Chondrocyte (in vitro differentiated cells): Measurements from ENCODE around the gene CTNNA1. TPM values are rescaled to one million over a fixed set of nuclear protein-coding genes. Genes with fewer than 3 reads are reported as not detected.
A peak's percentile ranks its signal among the peaks of the same experiment; 100 is the strongest.
"Not testable (repeated sequence)": the region's sequence is repeated elsewhere in the genome, so short reads cannot be mapped to it uniquely, and the experiment has no call there.

Experiments
- DNase-seq: peaks from one replicate; pipeline ENCODE4 v3.0.0; 2021; ENCODE audit warnings: mixed read lengths, low spot score
- H3K27ac Mint-ChIP-seq: one replicate; pipeline ENCODE4 v1.8.0; 2021; ENCODE audit warnings: mild to moderate bottlenecking, moderate library complexity, mixed read lengths; ENCODE audit not compliant: unreplicated experiment
- H3K27me3 Mint-ChIP-seq: 2 replicates; pipeline ENCODE4 v1.8.0; 2021; ENCODE audit warnings: low read depth, mixed read lengths
- H3K36me3 Mint-ChIP-seq: 2 replicates; pipeline ENCODE4 v1.8.0; 2021; ENCODE audit warnings: low read depth, mixed read lengths
- H3K4me1 Mint-ChIP-seq: 2 replicates; pipeline ENCODE4 v1.8.0; 2021; ENCODE audit warnings: low read depth, mild to moderate bottlenecking, mixed read lengths
- H3K4me3 Mint-ChIP-seq: one replicate; pipeline ENCODE4 v1.8.0; 2021; ENCODE audit warnings: mild to moderate bottlenecking, moderate library complexity, mixed read lengths; ENCODE audit not compliant: unreplicated experiment
- H3K9me3 Mint-ChIP-seq: 2 replicates; pipeline ENCODE4 v1.8.0; 2021; ENCODE audit warnings: low read depth, mixed read lengths
- long read RNA-seq: library from polyadenylated mRNA; stranded (forward); transcript quantifications from one replicate; pipeline ENCODE4 v2.0.0, GENCODE V29; 2021
- total RNA-seq: library from RNA; stranded (reverse); gene quantifications from 3 replicates; pipeline ENCODE4 v1.2.1, GENCODE V29; 2021
- TF ChIP-seq, protein P1 (sequence below): fragments of 200-600 bp; sonication (generic); IDR thresholded peaks from 2 replicates; pipeline ENCODE4 v1.5.0; 2021; ENCODE audit warnings: antibody characterized with exemption, mild to moderate bottlenecking, moderate library complexity

Gene CTNNA1, protein sequence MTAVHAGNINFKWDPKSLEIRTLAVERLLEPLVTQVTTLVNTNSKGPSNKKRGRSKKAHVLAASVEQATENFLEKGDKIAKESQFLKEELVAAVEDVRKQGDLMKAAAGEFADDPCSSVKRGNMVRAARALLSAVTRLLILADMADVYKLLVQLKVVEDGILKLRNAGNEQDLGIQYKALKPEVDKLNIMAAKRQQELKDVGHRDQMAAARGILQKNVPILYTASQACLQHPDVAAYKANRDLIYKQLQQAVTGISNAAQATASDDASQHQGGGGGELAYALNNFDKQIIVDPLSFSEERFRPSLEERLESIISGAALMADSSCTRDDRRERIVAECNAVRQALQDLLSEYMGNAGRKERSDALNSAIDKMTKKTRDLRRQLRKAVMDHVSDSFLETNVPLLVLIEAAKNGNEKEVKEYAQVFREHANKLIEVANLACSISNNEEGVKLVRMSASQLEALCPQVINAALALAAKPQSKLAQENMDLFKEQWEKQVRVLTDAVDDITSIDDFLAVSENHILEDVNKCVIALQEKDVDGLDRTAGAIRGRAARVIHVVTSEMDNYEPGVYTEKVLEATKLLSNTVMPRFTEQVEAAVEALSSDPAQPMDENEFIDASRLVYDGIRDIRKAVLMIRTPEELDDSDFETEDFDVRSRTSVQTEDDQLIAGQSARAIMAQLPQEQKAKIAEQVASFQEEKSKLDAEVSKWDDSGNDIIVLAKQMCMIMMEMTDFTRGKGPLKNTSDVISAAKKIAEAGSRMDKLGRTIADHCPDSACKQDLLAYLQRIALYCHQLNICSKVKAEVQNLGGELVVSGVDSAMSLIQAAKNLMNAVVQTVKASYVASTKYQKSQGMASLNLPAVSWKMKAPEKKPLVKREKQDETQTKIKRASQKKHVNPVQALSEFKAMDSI
- 326 to 397 TPM (median 393 TPM) in 3 replicates for total RNA-seq
- long read RNA-seq, transcript CTNNA1-230 (17 exons, 2,741 nt) = minor isoform, 5 of 954 reads
- long read RNA-seq, transcript CTNNA1-244 (19 exons, 3,831 nt) = minor isoform, 7 of 954 reads
- long read RNA-seq, transcript CTNNA1-201 (18 exons, 3,756 nt) = major isoform, 733 of 954 reads
- long read RNA-seq, partial matches to known transcripts = 163 of 954 reads
- long read RNA-seq, other reads (novel, unspliced or antisense) = 44 of 954 reads

- no peaks in the 10 kb centered on the region for H3K27me3 Mint-ChIP-seq
- no peak for DNase-seq
- H3K4me3 Mint-ChIP-seq = peak within 1 kb of the TSS; percentile 93
- no peaks in the 10 kb centered on the region for H3K9me3 Mint-ChIP-seq
- TF ChIP-seq, protein P1, sequence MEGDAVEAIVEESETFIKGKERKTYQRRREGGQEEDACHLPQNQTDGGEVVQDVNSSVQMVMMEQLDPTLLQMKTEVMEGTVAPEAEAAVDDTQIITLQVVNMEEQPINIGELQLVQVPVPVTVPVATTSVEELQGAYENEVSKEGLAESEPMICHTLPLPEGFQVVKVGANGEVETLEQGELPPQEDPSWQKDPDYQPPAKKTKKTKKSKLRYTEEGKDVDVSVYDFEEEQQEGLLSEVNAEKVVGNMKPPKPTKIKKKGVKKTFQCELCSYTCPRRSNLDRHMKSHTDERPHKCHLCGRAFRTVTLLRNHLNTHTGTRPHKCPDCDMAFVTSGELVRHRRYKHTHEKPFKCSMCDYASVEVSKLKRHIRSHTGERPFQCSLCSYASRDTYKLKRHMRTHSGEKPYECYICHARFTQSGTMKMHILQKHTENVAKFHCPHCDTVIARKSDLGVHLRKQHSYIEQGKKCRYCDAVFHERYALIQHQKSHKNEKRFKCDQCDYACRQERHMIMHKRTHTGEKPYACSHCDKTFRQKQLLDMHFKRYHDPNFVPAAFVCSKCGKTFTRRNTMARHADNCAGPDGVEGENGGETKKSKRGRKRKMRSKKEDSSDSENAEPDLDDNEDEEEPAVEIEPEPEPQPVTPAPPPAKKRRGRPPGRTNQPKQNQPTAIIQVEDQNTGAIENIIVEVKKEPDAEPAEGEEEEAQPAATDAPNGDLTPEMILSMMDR = no peak
- H3K27ac Mint-ChIP-seq = peak within 1 kb of the TSS; percentile 99
- peaks cover 15% of the 10 kb centered on the region for H3K36me3 Mint-ChIP-seq
- H3K4me1 Mint-ChIP-seq = peaks cover 48% of the 10 kb centered on the region
These were observed at the start of gene CTNNA1 for GRCh38 chr5:138752951-138753793. TSS of gene CTNNA1 (plus strand) at chr5:138753425. CDS start at chr5:138781925, 28,500 bp downstream.

GRCh38 chr5:138703777-138704176 lies 49.4 kb upstream of the CTNNA1 start:
- DNase-seq, H3K27me3 Mint-ChIP-seq, H3K9me3 Mint-ChIP-seq, H3K36me3 Mint-ChIP-seq, H3K27ac Mint-ChIP-seq, H3K4me3 Mint-ChIP-seq: not testable (repeated sequence)
- H3K4me1 Mint-ChIP-seq = peaks cover 36% of the 10 kb centered on the region

- Mint-ChIP-seq H3K4me1 (peaks cover 36% of the 10 kb centered on the region), H3K27me3 (no peaks in the 10 kb centered on the region), H3K36me3 (no peaks in the 10 kb centered on the region), H3K27ac (no peak overlapping the region), H3K4me3 (no peak overlapping the region), H3K9me3 (no peaks in the 10 kb centered on the region)
- TF ChIP-seq, protein P1 = no peak
- no peak for DNase-seq
These were observed 48.2 kb upstream of the CTNNA1 start for GRCh38 chr5:138705007-138705406.

DNA sequence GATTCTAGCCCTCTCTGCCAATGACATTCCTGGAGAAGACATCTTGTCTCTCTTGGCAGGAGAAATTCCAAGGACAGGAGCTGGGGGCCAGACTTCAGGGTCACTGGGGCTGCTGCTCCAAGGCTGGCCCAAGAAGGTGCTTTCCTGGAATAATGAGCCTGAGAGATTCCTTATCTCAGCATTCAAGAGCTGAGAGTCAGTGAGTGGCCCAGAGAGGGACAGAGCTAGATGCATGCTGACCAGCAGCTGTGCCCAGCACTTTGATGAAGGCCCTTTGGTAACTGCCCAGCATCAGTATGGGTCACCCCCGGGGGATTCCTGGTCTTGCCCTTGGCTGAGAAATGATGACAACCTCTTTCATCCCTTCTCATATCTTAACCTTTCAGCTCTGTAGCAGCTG lies 47.7 kb upstream of the CTNNA1 start:
- Mint-ChIP-seq H3K9me3 (no peaks in the 10 kb centered on the region), H3K27ac (peak overlapping the region; percentile 12), H3K4me3 (no peak overlapping the region), H3K4me1 (peaks cover 33% of the 10 kb centered on the region), H3K36me3 (no peaks in the 10 kb centered on the region), H3K27me3 (no peaks in the 10 kb centered on the region)
- DNase-seq = no peak
- TF ChIP-seq, protein P1 = no peak
